Neural progenitor cell (in vitro differentiated cells): ENCODE results near the gene TRIM28. TPM values are rescaled to one million over a fixed set of nuclear protein-coding genes. Genes with fewer than 3 reads are reported as not detected.

Source experiments
- DNase-seq: peaks from one replicate; pipeline ENCODE4 v3.0.0-alpha.2; 2016; ENCODE audit warnings: low spot score
- H2AFZ ChIP-seq: fragments of 200-600 bp; sonication (generic); replicated peaks from 2 replicates; pipeline ENCODE4 v1.6.1; 2016; ENCODE audit warnings: antibody characterized with exemption
- H3F3A ChIP-seq: fragments of 200-600 bp; sonication (generic); 2 replicates; pipeline ENCODE4 v1.6.1; 2016; ENCODE audit warnings: antibody characterized with exemption, low read depth
- H3K27ac ChIP-seq: fragments of 200-600 bp; sonication (generic); 2 replicates; pipeline ENCODE4 v1.5.1; 2016; ENCODE audit warnings: mild to moderate bottlenecking
- H3K27me3 ChIP-seq: fragments of 200-600 bp; sonication (generic); 2 replicates; pipeline ENCODE4 v1.6.1; 2016; ENCODE audit warnings: mild to moderate bottlenecking, moderate library complexity
- H3K36me3 ChIP-seq: fragments of 200-600 bp; sonication (generic); 2 replicates; pipeline ENCODE4 v1.5.1; 2016
- H3K4me1 ChIP-seq: fragments of 200-600 bp; sonication (generic); 2 replicates; pipeline ENCODE4 v1.6.1; 2016; ENCODE audit warnings: mixed run types
- H3K4me2 ChIP-seq: fragments of 200-600 bp; sonication (generic); 2 replicates; pipeline ENCODE4 v1.6.1; 2016
- H3K4me3 ChIP-seq: fragments of 200-600 bp; sonication (generic); 2 replicates; pipeline ENCODE4 v1.5.1; 2016
- H3K79me2 ChIP-seq: fragments of 200-600 bp; sonication (generic); 2 replicates; pipeline ENCODE4 v1.6.1; 2016; ENCODE audit warnings: low read depth
- H3K9ac ChIP-seq: fragments of 200-600 bp; sonication (generic); 2 replicates; pipeline ENCODE4 v1.6.1; 2016
- H3K9me3 ChIP-seq: fragments of 200-600 bp; sonication (generic); 2 replicates; pipeline ENCODE4 v1.5.1; 2016; ENCODE audit warnings: low read depth
- H4K20me1 ChIP-seq: fragments of 200-600 bp; sonication (generic); 2 replicates; pipeline ENCODE4 v1.6.1; 2016; ENCODE audit warnings: low read depth
- H3K27ac Mint-ChIP-seq: 3 replicates; pipeline ENCODE4 v1.8.0; 2021; ENCODE audit warnings: mixed read lengths
- H3K27me3 Mint-ChIP-seq: 2 replicates; pipeline ENCODE4 v1.8.0; 2022; ENCODE audit warnings: low read depth, mild to moderate bottlenecking, inconsistent platforms, moderate library complexity, mixed read lengths; ENCODE audit not compliant: insufficient read depth
- H3K36me3 Mint-ChIP-seq: 3 replicates; pipeline ENCODE4 v1.8.0; 2021; ENCODE audit warnings: mixed read lengths
- H3K4me1 Mint-ChIP-seq: 3 replicates; pipeline ENCODE4 v1.8.0; 2021; ENCODE audit warnings: mixed read lengths
- H3K4me3 Mint-ChIP-seq: 3 replicates; pipeline ENCODE4 v1.8.0; 2021; ENCODE audit warnings: mild to moderate bottlenecking, moderate library complexity, mixed read lengths
- H3K9me3 Mint-ChIP-seq: 3 replicates; pipeline ENCODE4 v1.8.0; 2020; ENCODE audit warnings: mixed read lengths
- EZH2 ChIP-seq: fragments of 200-600 bp; sonication (generic); IDR thresholded peaks from 2 replicates; pipeline ENCODE4 v1.6.1; 2017; ENCODE audit warnings: antibody characterized with exemption, mild to moderate bottlenecking, moderate library complexity
- EZH2phosphoT487 ChIP-seq: fragments of 200-600 bp; sonication (generic); IDR thresholded peaks from 2 replicates; pipeline ENCODE4 v1.6.1; 2017; ENCODE audit warnings: antibody characterized with exemption
- total RNA-seq: library from RNA; depleted of rRNA; stranded (reverse); fragments of >200 nt; gene quantifications from 2 replicates; pipeline ENCODE4 v1.2.3, GENCODE V29; 2015; ENCODE audit warnings: low replicate concordance
- TF ChIP-seq, protein P1 (sequence below): fragments of 200-600 bp; sonication (generic); IDR thresholded peaks from 2 replicates; pipeline ENCODE4 v1.5.1; 2017; ENCODE audit warnings: antibody characterized with exemption, mild to moderate bottlenecking

Gene TRIM28
- total RNA-seq, 1 donor from 2014 or later: 390 TPM

DNA sequence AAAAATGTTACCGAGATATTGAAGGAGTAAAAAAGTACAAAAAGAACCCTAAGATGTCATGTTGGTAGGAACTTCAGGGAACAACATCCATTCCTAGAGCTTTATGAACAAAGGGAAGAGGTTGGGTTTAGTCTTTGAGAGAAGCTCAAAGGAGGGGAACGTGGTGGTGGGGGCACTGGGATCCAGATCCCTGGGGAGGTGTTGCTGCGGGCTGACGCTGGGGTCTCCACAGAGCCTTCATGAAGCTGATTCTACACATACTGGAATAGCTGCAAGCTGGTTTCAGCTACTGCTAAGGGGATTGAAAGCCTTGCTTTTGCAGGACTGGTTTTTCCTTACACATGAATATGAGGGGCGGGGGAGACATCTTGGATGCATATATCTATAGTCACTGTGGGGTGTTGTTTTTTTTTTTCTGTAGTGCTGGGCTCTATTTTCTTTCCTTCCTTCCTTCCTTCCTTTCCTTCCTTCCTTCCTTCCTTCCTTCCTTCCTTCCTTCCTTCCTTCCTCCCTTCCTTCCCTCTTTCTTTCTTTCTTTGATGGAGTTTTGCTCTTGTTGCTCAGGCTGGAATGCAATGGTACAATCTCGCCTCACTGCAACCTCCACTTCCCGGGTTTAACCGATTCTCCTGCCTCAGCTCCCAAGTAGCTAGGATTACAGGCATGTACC is 35.7 kb downstream of the TRIM28 start:
- Histone ChIP-seq H3K36me3 (no peaks in the 10 kb centered on the region), H3K27me3 (no peaks in the 10 kb centered on the region), H3K4me3 (no peak overlapping the region), H3K4me2 (no peak overlapping the region), H3F3A (peaks cover 19% of the 10 kb centered on the region), H4K20me1 (peaks cover 12% of the 10 kb centered on the region), H3K27ac (no peak overlapping the region), H3K9ac (no peak overlapping the region), H3K9me3 (no peaks in the 10 kb centered on the region), H2AFZ (no peak overlapping the region), H3K79me2 (peaks cover 42% of the 10 kb centered on the region), H3K4me1 (peaks cover 1% of the 10 kb centered on the region)
- Mint-ChIP-seq H3K27me3 (peaks cover 3% of the 10 kb centered on the region), H3K9me3 (no peaks in the 10 kb centered on the region), H3K4me3 (no peak overlapping the region), H3K36me3 (peaks cover 22% of the 10 kb centered on the region), H3K4me1 (peaks cover 23% of the 10 kb centered on the region), H3K27ac (no peak overlapping the region)
- DNase-seq: no peak
- TF ChIP-seq EZH2: no peak
- TF ChIP-seq, protein P1, sequence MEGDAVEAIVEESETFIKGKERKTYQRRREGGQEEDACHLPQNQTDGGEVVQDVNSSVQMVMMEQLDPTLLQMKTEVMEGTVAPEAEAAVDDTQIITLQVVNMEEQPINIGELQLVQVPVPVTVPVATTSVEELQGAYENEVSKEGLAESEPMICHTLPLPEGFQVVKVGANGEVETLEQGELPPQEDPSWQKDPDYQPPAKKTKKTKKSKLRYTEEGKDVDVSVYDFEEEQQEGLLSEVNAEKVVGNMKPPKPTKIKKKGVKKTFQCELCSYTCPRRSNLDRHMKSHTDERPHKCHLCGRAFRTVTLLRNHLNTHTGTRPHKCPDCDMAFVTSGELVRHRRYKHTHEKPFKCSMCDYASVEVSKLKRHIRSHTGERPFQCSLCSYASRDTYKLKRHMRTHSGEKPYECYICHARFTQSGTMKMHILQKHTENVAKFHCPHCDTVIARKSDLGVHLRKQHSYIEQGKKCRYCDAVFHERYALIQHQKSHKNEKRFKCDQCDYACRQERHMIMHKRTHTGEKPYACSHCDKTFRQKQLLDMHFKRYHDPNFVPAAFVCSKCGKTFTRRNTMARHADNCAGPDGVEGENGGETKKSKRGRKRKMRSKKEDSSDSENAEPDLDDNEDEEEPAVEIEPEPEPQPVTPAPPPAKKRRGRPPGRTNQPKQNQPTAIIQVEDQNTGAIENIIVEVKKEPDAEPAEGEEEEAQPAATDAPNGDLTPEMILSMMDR: no peak

DNA sequence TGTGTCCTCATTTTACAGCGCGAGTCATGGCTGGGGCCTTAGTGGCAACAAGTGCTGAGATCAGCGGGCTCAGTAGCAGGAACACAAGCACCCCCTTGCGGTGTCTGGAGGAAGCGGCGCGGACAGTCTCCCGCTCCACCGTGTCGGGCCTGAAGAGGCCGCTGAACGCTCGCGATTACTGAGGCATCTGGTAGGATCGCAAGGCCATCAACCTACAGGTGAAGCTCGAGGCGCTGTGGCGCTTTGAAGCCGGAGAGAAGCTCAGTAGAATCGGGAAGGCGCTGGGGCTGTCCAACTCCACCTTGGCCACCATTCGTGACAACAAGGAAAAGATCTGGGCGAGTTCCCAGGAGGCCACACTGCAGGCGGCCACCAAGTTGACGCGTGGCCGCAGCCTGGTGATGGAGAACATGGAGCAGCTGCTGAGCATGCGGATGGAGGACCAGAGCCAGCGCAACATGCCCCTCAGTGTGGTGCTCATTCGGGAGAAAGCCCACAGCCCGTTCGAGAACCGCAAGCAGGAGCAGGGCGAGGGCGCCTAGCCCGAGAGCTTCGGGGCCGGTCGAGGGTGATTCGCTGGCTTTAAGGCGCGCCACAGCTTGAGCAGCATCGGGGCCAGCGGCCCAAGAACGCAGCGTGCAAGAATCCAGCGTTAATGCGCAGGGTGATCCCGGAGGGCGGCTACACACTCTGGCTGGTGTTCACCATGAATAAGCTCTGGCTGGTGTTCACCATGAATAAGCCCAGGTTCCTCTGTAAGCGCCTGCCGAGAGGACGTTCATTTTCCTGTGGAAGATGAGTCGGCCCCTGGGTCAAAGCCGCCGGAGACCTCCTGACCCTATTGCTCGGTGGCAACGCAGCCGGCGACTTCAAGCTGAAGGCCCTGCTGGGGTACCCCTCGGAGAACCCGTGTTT is 37.6 kb downstream of the TRIM28 start:
- no peak overlapping the region for H2AFZ ChIP-seq
- H4K20me1 ChIP-seq: peaks cover 12% of the 10 kb centered on the region
- no peak for TF ChIP-seq EZH2phosphoT487
- no peak for TF ChIP-seq EZH2
- TF ChIP-seq, protein P1: peak; percentile 96
- no peaks in the 10 kb centered on the region for H3K4me1 ChIP-seq
- peaks cover 33% of the 10 kb centered on the region for H3K79me2 ChIP-seq
- no peak overlapping the region for H3K4me3 ChIP-seq
- H3K27me3 Mint-ChIP-seq: peaks cover 2% of the 10 kb centered on the region
- no peak overlapping the region for H3K4me2 ChIP-seq
- no peak overlapping the region for H3K27ac ChIP-seq
- peak overlapping the region; percentile 81 for H3K27ac Mint-ChIP-seq
- no peaks in the 10 kb centered on the region for H3K9me3 ChIP-seq
- H3K4me3 Mint-ChIP-seq: no peak overlapping the region
- no peaks in the 10 kb centered on the region for H3K27me3 ChIP-seq
- H3K9ac ChIP-seq: no peak overlapping the region
- peaks cover 24% of the 10 kb centered on the region for H3K4me1 Mint-ChIP-seq
- H3K9me3 Mint-ChIP-seq: no peaks in the 10 kb centered on the region
- peaks cover 24% of the 10 kb centered on the region for H3K36me3 Mint-ChIP-seq
- peaks cover 11% of the 10 kb centered on the region for H3F3A ChIP-seq
- DNase-seq: peak; percentile 93
- no peaks in the 10 kb centered on the region for H3K36me3 ChIP-seq

DNA sequence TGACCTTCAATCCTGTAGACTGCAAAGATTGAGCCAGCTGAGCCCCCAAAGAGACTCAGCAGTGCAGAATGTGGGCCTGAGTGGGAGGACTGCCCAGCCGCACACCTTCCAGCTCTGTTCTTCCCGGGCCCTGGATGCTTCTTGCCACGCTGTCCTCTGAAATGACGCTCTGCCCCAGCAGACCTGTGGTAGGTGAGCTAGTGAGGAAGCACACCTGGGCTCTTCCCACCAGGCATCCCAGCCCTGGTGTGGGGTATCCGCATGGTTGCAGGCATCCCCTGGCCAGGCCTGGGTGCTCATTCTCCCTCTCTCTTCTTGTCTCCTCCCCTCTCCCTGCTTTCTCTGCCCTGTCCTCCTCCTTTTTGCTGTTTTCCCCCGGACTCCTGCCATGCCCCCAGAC is 39.1 kb downstream of the TRIM28 start:
- Mint-ChIP-seq H3K4me3 (no peak overlapping the region), H3K4me1 (peaks cover 20% of the 10 kb centered on the region), H3K27me3 (peaks cover 2% of the 10 kb centered on the region), H3K36me3 (peaks cover 24% of the 10 kb centered on the region), H3K9me3 (no peaks in the 10 kb centered on the region), H3K27ac (no peak overlapping the region)
- Histone ChIP-seq H3K9me3 (no peaks in the 10 kb centered on the region), H3K9ac (no peak overlapping the region), H3K27me3 (no peaks in the 10 kb centered on the region), H3K79me2 (peaks cover 18% of the 10 kb centered on the region), H3K4me3 (no peak overlapping the region), H3F3A (peaks cover 11% of the 10 kb centered on the region), H3K27ac (no peak overlapping the region), H2AFZ (no peak overlapping the region), H3K4me1 (no peaks in the 10 kb centered on the region), H3K36me3 (no peaks in the 10 kb centered on the region), H3K4me2 (no peak overlapping the region), H4K20me1 (peaks cover 12% of the 10 kb centered on the region)
- DNase-seq: no peak
- TF ChIP-seq EZH2phosphoT487 (no peak), EZH2 (no peak)
- TF ChIP-seq, protein P1: no peak
